GM12873 (cell line): ENCODE results near the gene VAMP8.

Experiments used
- TF ChIP-seq, protein P1 (sequence below): IDR thresholded peaks from 2 replicates; pipeline ENCODE4 v1.5.1; 2012; ENCODE audit warnings: low read depth, mild to moderate bottlenecking, moderate library complexity, low read length, control low read depth; ENCODE audit not compliant: insufficient read depth; ENCODE audit errors: missing control alignments

Gene VAMP8

DNA sequence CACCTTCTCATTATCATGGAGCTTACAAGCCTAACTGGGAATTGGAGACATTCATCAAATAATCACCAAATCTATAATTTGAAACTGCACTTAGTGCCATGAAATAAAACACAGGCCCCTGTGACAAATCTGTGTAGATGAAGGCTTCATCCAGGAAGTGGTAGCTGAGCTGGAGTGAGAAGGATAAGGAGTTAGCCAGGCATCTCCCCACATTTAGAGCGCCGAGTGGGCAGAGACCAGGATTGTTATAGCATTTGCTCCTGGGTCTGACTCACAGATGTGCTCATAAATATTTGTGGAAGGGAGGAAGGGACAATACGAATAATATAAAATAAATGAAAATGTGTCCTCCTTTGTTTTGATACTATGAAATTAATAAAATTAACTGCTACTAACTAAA lies 40.9 kb upstream of the VAMP8 start:
- TF ChIP-seq, protein P1, sequence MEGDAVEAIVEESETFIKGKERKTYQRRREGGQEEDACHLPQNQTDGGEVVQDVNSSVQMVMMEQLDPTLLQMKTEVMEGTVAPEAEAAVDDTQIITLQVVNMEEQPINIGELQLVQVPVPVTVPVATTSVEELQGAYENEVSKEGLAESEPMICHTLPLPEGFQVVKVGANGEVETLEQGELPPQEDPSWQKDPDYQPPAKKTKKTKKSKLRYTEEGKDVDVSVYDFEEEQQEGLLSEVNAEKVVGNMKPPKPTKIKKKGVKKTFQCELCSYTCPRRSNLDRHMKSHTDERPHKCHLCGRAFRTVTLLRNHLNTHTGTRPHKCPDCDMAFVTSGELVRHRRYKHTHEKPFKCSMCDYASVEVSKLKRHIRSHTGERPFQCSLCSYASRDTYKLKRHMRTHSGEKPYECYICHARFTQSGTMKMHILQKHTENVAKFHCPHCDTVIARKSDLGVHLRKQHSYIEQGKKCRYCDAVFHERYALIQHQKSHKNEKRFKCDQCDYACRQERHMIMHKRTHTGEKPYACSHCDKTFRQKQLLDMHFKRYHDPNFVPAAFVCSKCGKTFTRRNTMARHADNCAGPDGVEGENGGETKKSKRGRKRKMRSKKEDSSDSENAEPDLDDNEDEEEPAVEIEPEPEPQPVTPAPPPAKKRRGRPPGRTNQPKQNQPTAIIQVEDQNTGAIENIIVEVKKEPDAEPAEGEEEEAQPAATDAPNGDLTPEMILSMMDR = no peak

DNA sequence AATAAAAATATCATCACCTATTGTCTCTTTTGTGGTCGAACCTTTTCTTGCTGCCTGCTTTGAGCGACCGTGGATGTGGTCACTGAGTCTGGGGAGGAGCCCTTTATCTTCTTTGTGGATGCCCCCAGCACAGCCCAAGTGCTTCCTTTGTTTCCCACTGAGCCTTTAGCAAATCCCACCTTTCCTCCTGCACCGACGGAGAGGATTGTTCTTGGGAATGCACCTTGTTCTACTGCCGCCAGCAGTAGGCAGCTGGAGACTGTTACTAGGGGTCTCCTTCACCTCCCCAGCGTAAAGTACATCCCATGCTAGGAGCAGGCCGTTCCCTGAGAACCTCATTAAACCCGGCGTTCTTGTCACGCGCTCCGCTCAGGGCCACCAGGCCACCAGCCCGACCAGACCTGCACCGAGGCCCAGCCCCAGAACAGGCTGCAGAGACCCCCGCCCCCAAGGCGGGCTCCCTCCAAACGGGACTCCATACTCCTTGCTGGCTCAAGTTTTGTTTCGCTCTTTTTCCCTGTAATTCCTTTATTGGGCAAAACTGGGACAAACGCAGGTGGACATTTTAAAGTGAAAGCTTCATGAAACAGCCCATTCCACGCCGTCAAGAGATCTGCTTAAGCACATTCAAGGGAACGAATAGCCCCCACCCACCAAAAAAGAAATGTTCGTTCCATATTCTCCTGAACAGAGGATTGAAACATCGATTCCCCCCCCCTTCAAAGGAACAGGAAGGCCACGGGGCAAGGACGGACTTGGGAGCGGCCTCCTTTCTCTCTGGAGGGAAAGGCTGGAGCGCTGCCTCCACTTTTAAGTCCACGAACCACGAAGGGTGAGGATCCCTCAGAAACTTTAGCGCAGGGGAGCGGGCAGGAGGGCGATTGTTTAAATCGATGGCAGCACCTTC lies 39.5 kb upstream of the VAMP8 start:
- TF ChIP-seq, protein P1 = no peak

DNA sequence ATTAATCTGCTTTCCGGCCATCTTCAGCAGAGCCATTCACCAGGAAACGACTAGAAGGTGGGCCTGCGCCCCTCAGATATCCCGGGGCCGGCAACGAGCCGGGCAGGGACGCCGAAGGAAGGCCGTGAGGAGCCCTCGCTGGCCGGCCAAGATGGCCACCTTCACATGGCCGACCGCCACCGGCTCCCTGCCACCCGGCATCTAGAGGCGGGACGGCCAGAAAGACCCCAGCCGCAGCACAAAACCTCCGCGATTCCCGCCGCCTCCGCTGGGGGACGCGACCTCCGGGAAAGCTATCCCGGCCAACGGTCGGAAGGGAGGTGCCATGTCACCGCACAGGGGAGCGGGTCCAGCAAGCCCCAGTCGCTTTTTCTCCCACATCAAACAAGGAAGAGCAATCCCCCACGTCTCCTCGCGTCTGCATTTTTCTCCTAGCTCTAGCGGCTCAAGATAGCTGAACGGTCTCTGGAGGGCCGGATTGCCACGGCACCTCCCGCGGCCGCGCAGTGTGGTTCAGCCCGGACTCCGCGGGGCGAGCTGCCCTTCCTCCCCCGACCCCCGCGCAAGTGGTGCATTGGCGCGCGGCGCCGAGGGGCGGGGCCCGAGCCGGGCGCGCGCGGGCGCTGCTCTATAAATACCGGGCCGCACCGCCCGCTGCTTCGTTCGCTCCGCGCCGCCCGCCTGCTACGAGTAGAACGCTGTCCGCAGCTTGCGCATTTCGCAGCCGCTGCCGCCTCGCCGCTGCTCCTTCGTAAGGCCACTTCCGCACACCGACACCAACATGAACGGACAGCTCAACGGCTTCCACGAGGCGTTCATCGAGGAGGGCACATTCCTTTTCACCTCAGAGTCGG lies 38.7 kb upstream of the VAMP8 start, which contains the start of gene MAT2A:
MAT2A (plus strand) TSS at position 662 of the 854 bp plus-strand sequence; CDS start at position 782, 120 bp downstream.
- TF ChIP-seq, protein P1 = peak; percentile 75

GRCh38 chr2:85539361-85540132 lies 37.8 kb upstream of the VAMP8 start:
- TF ChIP-seq, protein P1 = no peak

- TF ChIP-seq, protein P1 = no peak
These were observed 37.2 kb upstream of the VAMP8 start for GRCh38 chr2:85540133-85540648.

DNA sequence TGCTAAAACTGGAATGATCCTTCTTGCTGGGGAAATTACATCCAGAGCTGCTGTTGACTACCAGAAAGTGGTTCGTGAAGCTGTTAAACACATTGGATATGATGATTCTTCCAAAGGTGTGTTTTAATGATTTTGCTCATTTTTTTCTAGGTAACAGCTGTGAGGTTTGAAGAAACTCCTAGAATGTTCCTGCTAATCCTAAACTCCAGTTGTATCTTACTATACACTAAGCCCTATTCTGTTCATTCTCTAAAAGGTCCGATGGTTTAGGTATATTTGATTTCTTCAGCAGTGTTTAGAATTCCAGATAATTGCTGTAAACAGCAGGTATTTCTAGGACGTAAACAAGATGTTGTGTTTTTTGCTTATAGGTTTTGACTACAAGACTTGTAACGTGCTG lies 36.1 kb upstream of the VAMP8 start:
- TF ChIP-seq, protein P1 = no peak
